Activated T-cell treated with anti-CD3 and anti-CD28 coated beads, Interleukin-2, amount 50 U/mL, for 24 hours (primary cell): ENCODE data around the gene HGD.

Experiments used
- DNase-seq: peaks from one replicate; pipeline ENCODE4 v3.0.0-alpha.2; 2020
- H3K27ac Mint-ChIP-seq: 2 replicates; pipeline ENCODE4 v1.8.0; 2020; ENCODE audit warnings: mild to moderate bottlenecking, mixed read lengths
- H3K27me3 Mint-ChIP-seq: 2 replicates; pipeline ENCODE4 v1.8.0; 2020; ENCODE audit warnings: mixed read lengths
- H3K36me3 Mint-ChIP-seq: 2 replicates; pipeline ENCODE4 v1.8.0; 2020; ENCODE audit warnings: low read depth, mixed read lengths
- H3K4me1 Mint-ChIP-seq: 2 replicates; pipeline ENCODE4 v1.8.0; 2020; ENCODE audit warnings: low read depth, mixed read lengths
- H3K4me3 Mint-ChIP-seq: 2 replicates; pipeline ENCODE4 v1.8.0; 2020; ENCODE audit warnings: mild to moderate bottlenecking, moderate library complexity, mixed read lengths
- H3K9me3 Mint-ChIP-seq: 2 replicates; pipeline ENCODE4 v1.8.0; 2020; ENCODE audit warnings: mixed read lengths

Gene HGD

DNA sequence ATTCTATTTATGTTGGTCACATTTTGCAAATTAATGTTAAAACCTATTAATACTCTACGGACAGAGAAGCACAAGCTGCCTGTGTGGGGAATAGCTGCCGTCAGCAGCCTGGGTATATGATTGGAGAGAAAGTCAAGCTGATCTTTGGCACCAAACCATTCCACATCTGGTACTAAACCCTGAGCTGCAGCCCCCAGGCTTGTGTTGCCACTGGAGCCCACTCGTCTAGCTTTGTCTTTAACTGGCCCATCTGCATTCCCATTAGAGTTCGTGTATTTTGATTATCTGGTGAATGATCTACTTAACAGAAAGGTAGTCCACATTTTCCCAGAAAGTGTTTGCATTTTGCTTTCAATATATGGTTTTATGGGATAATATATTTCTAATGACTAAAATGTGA is 80.5 kb downstream of the HGD start:
- no peak for DNase-seq
- no peaks in the 10 kb centered on the region for H3K27me3 Mint-ChIP-seq
- peaks cover 6% of the 10 kb centered on the region for H3K4me1 Mint-ChIP-seq
- peaks cover 36% of the 10 kb centered on the region for H3K36me3 Mint-ChIP-seq
- no peaks in the 10 kb centered on the region for H3K9me3 Mint-ChIP-seq
- H3K4me3 Mint-ChIP-seq = no peak overlapping the region
- H3K27ac Mint-ChIP-seq = peak overlapping the region; percentile 61

DNA sequence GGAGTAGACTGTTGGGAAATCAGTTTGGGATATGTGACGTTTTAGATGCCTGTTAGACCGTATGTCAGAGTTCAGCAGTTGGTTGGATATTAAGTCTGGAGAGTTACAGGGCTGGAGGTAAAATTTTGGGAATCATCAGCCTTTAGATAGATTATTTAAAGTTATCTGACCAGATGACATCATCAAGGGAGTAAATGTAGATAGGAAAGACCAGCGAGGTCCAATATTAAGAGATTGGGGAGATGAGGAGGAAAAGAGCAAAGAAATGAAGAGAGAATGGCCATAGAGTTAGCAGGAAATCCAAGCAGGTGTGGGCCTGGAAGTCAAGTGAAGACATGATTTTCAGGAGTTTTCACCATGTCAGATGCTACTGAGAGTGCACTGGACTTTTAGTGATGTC is 82.8 kb downstream of the HGD start:
- DNase-seq = no peak
- Mint-ChIP-seq H3K27me3 (no peaks in the 10 kb centered on the region), H3K9me3 (no peaks in the 10 kb centered on the region), H3K4me3 (no peak overlapping the region), H3K27ac (no peak overlapping the region), H3K4me1 (peaks cover 15% of the 10 kb centered on the region), H3K36me3 (peaks cover 40% of the 10 kb centered on the region)

- Mint-ChIP-seq H3K27me3 (no peaks in the 10 kb centered on the region), H3K9me3 (no peaks in the 10 kb centered on the region), H3K4me1 (peaks cover 15% of the 10 kb centered on the region), H3K4me3 (no peak overlapping the region), H3K36me3 (peaks cover 30% of the 10 kb centered on the region), H3K27ac (no peak overlapping the region)
- no peak for DNase-seq
These were observed 84.5 kb downstream of the HGD start for GRCh38 chr3:120597445-120598049.

GRCh38 chr3:120596853-120597223 is 85.2 kb downstream of the HGD start:
- no peak for DNase-seq
- Mint-ChIP-seq H3K9me3 (no peaks in the 10 kb centered on the region), H3K27ac (peak overlapping the region; percentile 98), H3K36me3 (peaks cover 24% of the 10 kb centered on the region), H3K4me1 (peaks cover 15% of the 10 kb centered on the region), H3K27me3 (no peaks in the 10 kb centered on the region), H3K4me3 (peak overlapping the region; percentile 92)

DNA sequence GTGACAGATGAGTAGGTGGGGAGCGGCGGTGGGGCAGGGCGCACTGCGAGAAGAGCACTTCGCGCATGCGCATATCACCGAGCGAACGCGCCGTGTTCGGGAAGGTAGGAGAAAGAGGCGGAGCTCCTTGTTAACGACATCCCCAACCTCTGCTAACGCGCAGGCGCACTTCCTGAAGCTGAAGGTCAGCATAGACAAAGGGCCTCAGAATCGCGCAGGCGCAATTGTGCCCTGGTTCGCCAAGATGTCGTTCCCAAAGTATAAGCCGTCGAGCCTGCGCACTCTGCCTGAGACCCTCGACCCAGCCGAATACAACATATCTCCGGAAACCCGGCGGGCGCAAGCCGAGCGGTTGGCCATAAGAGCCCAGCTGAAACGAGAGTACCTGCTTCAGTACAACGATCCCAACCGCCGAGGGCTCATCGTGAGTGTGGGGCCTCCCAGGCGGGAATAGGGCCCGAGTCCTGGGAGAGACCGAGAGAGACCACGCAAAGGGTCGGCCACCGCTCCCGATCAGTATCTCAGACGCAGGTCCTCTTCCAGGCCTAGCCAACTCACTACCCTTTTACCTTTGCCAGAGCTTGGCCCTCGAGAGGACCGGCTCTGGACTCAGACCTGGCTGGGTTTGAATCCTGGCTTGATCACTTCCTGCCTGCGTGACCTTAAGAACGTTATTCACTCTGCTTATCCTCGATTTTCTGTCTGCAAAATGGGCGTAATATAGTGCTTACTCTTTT is 85.8 kb downstream of the HGD start, which contains the start of gene NDUFB4:
Gene NDUFB4, plus strand, starts transcription at position 221 of the 737 bp plus-strand sequence. Its CDS starts 24 bp downstream, at position 245.
- H3K9me3 Mint-ChIP-seq = no peaks in the 10 kb centered on the region
- peak within 1 kb of the TSS; percentile 98 for H3K27ac Mint-ChIP-seq
- H3K36me3 Mint-ChIP-seq = peaks cover 19% of the 10 kb centered on the region
- no peaks in the 10 kb centered on the region for H3K27me3 Mint-ChIP-seq
- peak within 1 kb of the TSS; percentile 92 for H3K4me3 Mint-ChIP-seq
- DNase-seq = peak; percentile 93
- H3K4me1 Mint-ChIP-seq = peaks cover 15% of the 10 kb centered on the region

- DNase-seq = no peak
- H3K4me1 Mint-ChIP-seq = peaks cover 13% of the 10 kb centered on the region
- H3K27ac Mint-ChIP-seq = peak overlapping the region; percentile 98
- H3K4me3 Mint-ChIP-seq = peak overlapping the region; percentile 92
- no peaks in the 10 kb centered on the region for H3K9me3 Mint-ChIP-seq
- H3K27me3 Mint-ChIP-seq = no peaks in the 10 kb centered on the region
- peaks cover 13% of the 10 kb centered on the region for H3K36me3 Mint-ChIP-seq
These were observed 86.3 kb downstream of the HGD start for GRCh38 chr3:120595788-120596115.

DNA sequence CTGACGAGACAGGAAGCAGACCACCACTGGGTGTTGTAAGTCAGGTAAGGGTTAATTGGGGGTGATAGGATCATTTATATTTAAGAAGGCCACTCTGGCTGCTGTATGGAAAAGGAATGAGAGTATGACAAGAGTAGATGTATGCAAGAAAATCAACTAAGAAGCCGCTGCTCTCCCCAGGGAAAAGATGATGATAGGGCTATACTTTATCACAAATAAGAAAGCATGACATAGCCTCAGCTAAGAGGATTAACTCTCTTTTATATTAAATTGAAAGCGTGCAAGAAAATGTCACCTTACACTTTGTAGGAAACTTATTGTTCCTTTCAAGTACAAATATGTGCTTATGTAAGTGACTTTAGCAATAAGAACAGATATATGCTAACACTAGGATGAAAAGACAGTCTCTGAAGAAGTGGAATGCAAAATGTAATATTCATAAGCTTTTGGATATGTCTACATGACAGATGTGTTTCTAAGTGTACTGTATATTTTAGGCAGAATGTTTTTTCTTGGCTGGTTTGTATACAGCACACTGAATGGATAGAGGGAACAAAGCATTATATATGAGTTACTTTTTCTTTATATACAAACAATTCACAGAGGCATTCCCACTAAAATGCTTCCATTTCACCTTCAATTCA is 94.6 kb downstream of the HGD start:
- Mint-ChIP-seq H3K27me3 (peaks cover 7% of the 10 kb centered on the region), H3K4me3 (no peak overlapping the region), H3K36me3 (no peaks in the 10 kb centered on the region), H3K4me1 (no peaks in the 10 kb centered on the region), H3K9me3 (no peaks in the 10 kb centered on the region), H3K27ac (no peak overlapping the region)
- DNase-seq = no peak
